Medulla oblongata (tissue), 1 donor: ENCODE results near the gene ATRN.

ENCODE experiments used
- DNase-seq: peaks from one replicate; pipeline ENCODE4 v3.0.0-alpha.2; 2015; ENCODE audit errors: extremely low spot score

ATRN gene

DNA sequence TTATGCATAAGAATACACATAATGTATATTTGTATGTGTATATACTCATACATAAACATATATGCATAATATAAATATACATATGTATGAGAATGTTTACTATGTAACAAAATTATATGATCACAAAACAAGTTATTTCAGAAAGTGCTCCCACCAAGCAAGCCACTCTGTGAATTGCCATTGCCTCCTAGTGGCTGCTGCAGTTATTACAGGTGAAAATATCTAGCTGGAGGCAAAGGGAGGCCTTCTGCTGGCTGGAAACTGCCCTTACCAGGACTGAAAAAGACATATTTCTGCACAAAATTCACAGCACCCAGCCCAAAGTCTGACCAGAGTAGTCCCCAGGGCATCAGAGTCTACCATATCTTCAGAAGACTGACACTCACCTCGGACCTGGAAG, 225.4 kb downstream of the ATRN start:
- no peak for DNase-seq

DNA sequence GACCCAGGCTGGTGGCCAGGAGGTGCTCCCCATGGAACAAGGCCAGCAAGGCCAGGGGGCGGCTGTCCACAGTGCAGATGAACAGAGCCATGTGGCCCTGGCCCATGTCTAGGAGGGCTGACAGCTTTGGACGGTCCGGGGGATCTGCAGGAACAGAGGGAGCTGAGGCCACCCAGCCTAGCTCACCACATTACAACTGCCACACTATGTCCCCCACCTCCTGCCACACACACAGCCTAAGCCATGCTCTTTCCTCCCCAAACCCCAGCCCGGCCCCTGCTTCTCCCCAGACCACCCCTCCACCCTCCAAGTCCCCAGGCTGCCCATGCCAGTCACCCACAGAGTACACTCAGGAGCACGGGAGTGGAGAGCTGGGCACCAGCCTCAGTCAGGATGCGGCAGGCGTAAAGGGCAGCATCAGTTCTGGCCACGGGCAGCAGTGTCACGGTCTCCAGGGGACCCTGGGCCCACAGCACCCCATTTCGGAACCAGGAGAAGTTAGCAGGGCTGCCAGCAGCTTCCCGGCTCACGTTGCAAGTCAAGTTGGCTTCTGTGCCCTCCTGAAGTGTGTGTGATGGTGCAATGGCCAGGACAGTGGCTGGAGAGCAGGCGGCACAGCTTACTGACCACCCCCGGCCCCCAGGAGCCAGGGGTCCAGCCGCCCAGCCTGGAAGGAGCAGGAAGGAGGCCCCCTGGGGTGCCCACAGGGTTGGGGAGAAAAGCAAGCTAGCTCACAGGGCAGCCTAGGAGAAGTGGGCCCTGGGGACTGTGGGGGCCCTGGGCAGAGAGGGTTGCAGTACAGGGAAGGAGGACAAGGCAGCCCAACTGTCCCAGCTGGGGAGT, 226.1 kb downstream of the ATRN start:
- DNase-seq, result no peak

DNA sequence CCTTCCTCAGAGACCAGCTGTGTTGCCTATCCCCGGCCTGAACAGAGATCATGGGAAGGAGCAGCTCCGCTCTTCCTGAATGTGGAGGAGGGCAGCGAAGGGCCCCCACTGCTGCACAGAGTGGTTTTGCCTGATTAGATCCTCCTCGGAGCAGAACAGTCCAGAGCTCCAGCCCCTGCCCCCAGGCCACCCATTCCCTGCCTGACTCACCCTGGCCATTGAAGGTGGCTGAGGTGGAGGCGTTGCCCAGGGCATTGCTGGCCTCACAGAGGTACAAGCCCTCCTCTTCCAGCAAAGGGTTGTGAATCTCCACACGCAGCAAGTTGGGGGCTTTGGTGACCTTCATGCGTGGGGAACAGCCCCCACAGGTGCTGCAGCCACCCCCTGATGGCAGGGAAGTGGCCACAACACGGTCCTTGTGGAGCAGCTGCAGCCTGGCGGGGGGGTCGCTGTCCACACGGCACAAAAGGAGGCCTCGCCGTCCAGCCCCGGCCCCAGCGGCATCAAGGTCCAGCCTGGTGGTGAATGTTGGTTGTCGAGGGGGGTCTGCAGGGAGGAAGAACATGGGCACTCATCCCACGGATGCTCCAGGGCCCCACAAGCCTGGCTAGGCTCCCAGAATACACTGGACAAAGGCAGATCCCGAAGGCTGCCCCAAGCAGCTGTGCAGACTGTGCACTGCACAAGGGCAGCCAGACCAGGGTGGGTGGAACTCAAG, 226.9 kb downstream of the ATRN start:
- DNase-seq, result no peak

DNA sequence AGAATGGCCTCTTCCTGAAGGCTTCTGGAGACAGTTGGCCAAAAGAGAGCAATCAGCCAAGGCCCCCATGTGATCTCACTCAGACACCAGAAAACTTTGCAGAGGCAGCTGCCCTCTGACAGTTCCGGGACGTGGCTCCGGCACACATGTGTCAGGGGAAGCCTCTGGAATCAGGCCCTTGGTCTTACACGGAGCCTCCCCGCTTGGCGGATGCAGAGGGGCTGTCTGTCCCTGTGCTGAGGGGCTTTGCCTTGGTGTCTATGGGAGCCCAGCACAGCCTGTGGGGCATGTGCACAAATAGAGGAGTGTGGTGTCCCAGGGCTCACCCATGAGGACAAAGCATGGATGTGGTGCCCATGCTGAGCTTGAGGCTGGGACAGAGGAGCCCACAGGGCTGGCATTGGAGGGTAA, 227.8 kb downstream of the ATRN start:
- no peak for DNase-seq

DNA sequence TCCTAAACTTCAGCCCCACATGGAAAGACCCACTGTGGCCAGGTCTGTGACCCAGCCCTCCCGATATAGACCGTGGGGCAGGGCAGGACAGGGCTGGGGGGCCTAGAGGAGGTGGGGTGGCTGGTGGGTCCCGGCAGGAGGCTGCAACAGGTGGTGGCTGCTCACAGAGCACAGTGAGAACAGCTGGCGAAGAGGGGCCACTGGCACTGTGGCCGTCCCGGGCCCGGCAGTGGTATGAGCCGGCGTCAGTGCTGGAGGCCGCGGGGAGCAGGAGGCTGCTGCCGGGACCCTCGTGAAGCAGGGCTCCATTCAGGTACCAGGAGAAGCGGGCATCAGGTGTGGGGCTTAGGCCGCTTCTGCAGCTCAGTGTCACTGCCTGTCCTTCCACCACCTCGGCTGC, 228.2 kb downstream of the ATRN start:
- no peak for DNase-seq
